HepG2 (cell line): ENCODE data around the gene SH2D5. TPM values are rescaled to one million over a fixed set of nuclear protein-coding genes. Genes with fewer than 3 reads are reported as not detected.

Experiments
- GMEB1 ChIP-seq: sonication (generic); formaldehyde crosslinking; IDR thresholded peaks from 2 replicates; pipeline ENCODE4 v1.5.1; 2020; ENCODE audit warnings: missing genetic modification reagents, mild to moderate bottlenecking, borderline replicate concordance
- GPBP1L1 ChIP-seq: sonication (generic); formaldehyde crosslinking; IDR thresholded peaks from 2 replicates; pipeline ENCODE4 v1.5.0; 2020; ENCODE audit warnings: mild to moderate bottlenecking, missing genetic modification reagents
- HDAC2 ChIP-seq: sonication (generic); formaldehyde crosslinking; IDR thresholded peaks from 2 replicates; pipeline ENCODE4 v1.4.0; 2020; ENCODE audit warnings: missing genetic modification reagents
- HNRNPUL1 ChIP-seq: fragments of 200-400 bp; formaldehyde crosslinking; IDR thresholded peaks from 2 replicates; pipeline ENCODE4 v1.6.1; 2017; ENCODE audit warnings: low read depth, mild to moderate bottlenecking, low read length, moderate library complexity
- HOXA3 ChIP-seq: sonication (generic); formaldehyde crosslinking; IDR thresholded peaks from 2 replicates; pipeline ENCODE4 v1.5.0; 2020; ENCODE audit warnings: missing genetic modification reagents
- HOXA5 ChIP-seq: sonication (generic); formaldehyde crosslinking; IDR thresholded peaks from 2 replicates; pipeline ENCODE4 v1.4.0; 2020; ENCODE audit warnings: missing genetic modification reagents
- IKZF1 ChIP-seq: fragments of 450-650 bp; IDR thresholded peaks from 2 replicates; pipeline ENCODE4 v1.7.1; 2016
- KLF9 ChIP-seq: IDR thresholded peaks from 2 replicates; pipeline ENCODE4 v1.6.1; 2016; ENCODE audit warnings: low read depth
- MTF1 ChIP-seq: sonication (generic); formaldehyde crosslinking; IDR thresholded peaks from 2 replicates; pipeline ENCODE4 v1.5.0; 2020; ENCODE audit warnings: missing genetic modification reagents
- MXD1 ChIP-seq: sonication (generic); formaldehyde crosslinking; IDR thresholded peaks from 2 replicates; pipeline ENCODE4 v1.4.0; 2020; ENCODE audit warnings: mild to moderate bottlenecking, missing genetic modification reagents
- MYC ChIP-seq: sonication (generic); formaldehyde crosslinking; IDR thresholded peaks from 2 replicates; pipeline ENCODE4 v1.9.0; 2021; ENCODE audit warnings: missing genetic modification reagents, borderline replicate concordance
- NFYB ChIP-seq: sonication (generic); formaldehyde crosslinking; IDR thresholded peaks from 2 replicates; pipeline ENCODE4 v1.4.0; 2020; ENCODE audit warnings: missing genetic modification reagents
- PATZ1 ChIP-seq: sonication (generic); formaldehyde crosslinking; IDR thresholded peaks from 2 replicates; pipeline ENCODE4 v1.4.0; 2020; ENCODE audit warnings: missing genetic modification reagents
- PAWR ChIP-seq: sonication (generic); formaldehyde crosslinking; IDR thresholded peaks from 2 replicates; pipeline ENCODE4 v1.4.0; 2020; ENCODE audit warnings: missing genetic modification reagents, mild to moderate bottlenecking, borderline replicate concordance
- PREB ChIP-seq: sonication (generic); formaldehyde crosslinking; IDR thresholded peaks from 2 replicates; pipeline ENCODE4 v1.4.0; 2020; ENCODE audit warnings: missing genetic modification reagents
- RARA ChIP-seq: IDR thresholded peaks from 2 replicates; pipeline ENCODE4 v1.6.1; 2016; ENCODE audit warnings: missing genetic modification reagents, missing compliant biosample characterization
- RBAK ChIP-seq: sonication (generic); formaldehyde crosslinking; IDR thresholded peaks from 2 replicates; pipeline ENCODE4 v1.5.1; 2020; ENCODE audit warnings: mild to moderate bottlenecking, missing genetic modification reagents
- REPIN1 ChIP-seq: sonication (generic); formaldehyde crosslinking; IDR thresholded peaks from 2 replicates; pipeline ENCODE4 v1.8.0; 2022; ENCODE audit warnings: missing genetic modification reagents, low read depth, mild to moderate bottlenecking, borderline replicate concordance
- TEAD2 ChIP-seq: sonication (generic); formaldehyde crosslinking; IDR thresholded peaks from 2 replicates; pipeline ENCODE4 v1.9.0; 2021; ENCODE audit warnings: missing genetic modification reagents
- TERF1 ChIP-seq: sonication (generic); formaldehyde crosslinking; IDR thresholded peaks from 2 replicates; pipeline ENCODE4 v1.8.0; 2022; ENCODE audit warnings: mild to moderate bottlenecking, missing genetic modification reagents, moderate library complexity
- TGIF2 ChIP-seq: IDR thresholded peaks from 2 replicates; pipeline ENCODE4 v1.6.1; 2016; ENCODE audit warnings: control low read depth, missing compliant biosample characterization
- ZNF275 ChIP-seq: sonication (generic); formaldehyde crosslinking; IDR thresholded peaks from 2 replicates; pipeline ENCODE4 v1.8.0; 2022; ENCODE audit warnings: missing genetic modification reagents, mild to moderate bottlenecking, inconsistent platforms, borderline replicate concordance
- ZNF557 ChIP-seq: sonication (generic); formaldehyde crosslinking; IDR thresholded peaks from 2 replicates; pipeline ENCODE4 v1.4.0; 2020; ENCODE audit warnings: missing genetic modification reagents
- polyA plus RNA-seq, 8 experiments: library from polyadenylated mRNA; depleted of rRNA in 3 of 8; stranded (reverse) in 7 of 8; unstranded in 1 of 8; fragments of >200 nt; fragmentation: Illumina TruSeq in 4 of 8; extraction: Trizol in 4 of 8; gene quantifications; 2 replicates each; pipeline versions ENCODE4 v1.2.1 to v1.2.3, GENCODE V29; 2011 to 2016; ENCODE audit warnings: low read depth in 4 of 8, missing spikeins in 1 of 8, mixed read lengths in 1 of 8; ENCODE audit not compliant: insufficient read depth in 1 of 8
- total RNA-seq, 5 experiments: library from RNA; depleted of rRNA; stranded (reverse); fragments of >200 nt; fragmentation: Illumina TruSeq; extraction: Trizol; gene quantifications; 2 replicates each; pipeline ENCODE4 v1.2.3, GENCODE V29; 2016; ENCODE audit warnings: low read depth in 1 of 5

SH2D5 gene
- total and polyA plus RNA-seq, 2 of the 13 experiments (the other 11 are each of a cell fraction or from before 2014, with no cell fraction given), result 1.2 to 3.4 TPM

- TF ChIP-seq ZNF275 (no peak; the same call in 1 of the 2 replicates), HNRNPUL1 (no peak), NFYB (CRISPR knock-in tag) (peak; percentile 77), PREB (CRISPR knock-in tag) (no peak), REPIN1 (CRISPR knock-in tag) (no peak), TGIF2 (CRISPR knock-in tag) (peak; percentile 44; the same call in 1 of the 2 replicates), MXD1 (no peak), RARA (CRISPR knock-in tag) (no peak), RBAK (CRISPR knock-in tag) (no peak), IKZF1 (no peak), HDAC2 (CRISPR knock-in tag) (peak; percentile 47; the same call in 1 of the 2 replicates), TERF1 (no peak), MYC (CRISPR knock-in tag) (0 out of 2 replicates have a peak, but pooled peaks have one; percentile 28), TEAD2 (CRISPR knock-in tag) (no peak), KLF9 (CRISPR knock-in tag) (no peak), GPBP1L1 (CRISPR knock-in tag) (no peak), PAWR (CRISPR knock-in tag) (no peak), HOXA3 (CRISPR knock-in tag) (no peak), PATZ1 (peak; percentile 57), GMEB1 (no peak), MTF1 (CRISPR knock-in tag) (no peak), ZNF557 (CRISPR knock-in tag) (no peak), HOXA5 (CRISPR knock-in tag) (0 out of 2 replicates have a peak, but pooled peaks have one; percentile 28)
These were observed 374 bp downstream of the SH2D5 start (continued) for GRCh38 chr1:20732071-20732587.
